ENCODE data around the gene PAX2.

The PAX2 gene

DNA sequence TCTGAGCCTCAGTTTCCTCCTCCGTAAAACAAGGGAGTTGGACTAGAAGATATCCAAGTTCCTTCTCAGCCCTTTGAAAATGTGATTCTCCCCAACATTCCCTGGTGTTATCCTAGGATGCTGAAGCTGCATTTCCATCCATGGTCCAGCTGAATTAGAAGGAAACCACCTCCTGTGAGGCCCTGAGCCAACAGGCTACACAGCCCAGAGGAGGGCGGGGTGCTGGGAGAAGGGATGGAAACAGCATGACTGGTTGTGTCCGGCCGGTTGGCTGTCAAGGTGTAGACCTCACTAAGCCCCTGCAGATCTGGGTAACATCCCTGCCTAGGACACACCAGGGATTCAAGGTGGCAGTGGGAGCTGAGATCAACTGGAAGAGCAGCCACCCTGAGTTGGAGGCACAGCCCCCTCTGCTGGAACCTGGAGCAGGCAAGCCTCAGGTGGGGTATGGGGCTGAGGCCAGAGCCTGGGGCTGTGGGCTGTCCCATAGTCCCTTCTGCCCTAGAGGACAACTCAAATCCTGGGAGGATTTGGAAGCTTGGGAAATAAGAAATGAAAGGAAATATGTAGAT lies 72.0 kb downstream of the PAX2 start:
- DNase-seq (ENCODE audit: low read depth) = no peak

DNA sequence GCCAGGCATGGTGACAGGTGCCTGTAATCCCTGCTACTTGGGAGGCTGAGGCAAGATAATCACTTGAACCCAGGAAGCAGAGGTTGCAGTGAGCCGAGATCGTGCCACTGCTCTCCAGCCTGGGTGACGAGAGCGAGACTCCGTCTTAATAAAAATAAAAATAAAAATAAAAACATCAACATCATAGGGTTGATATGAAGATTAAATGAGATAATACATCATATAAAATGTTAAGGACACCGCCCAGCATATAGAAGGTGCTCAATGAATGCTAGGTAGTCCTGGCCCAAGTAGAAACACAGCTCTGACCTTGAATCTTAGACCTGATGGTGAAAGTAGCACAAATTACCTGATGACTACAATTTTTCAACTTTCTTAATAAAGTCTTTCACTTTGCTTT lies 74.0 kb downstream of the PAX2 start:
- no peak for DNase-seq (ENCODE audit: low read depth)

DNA sequence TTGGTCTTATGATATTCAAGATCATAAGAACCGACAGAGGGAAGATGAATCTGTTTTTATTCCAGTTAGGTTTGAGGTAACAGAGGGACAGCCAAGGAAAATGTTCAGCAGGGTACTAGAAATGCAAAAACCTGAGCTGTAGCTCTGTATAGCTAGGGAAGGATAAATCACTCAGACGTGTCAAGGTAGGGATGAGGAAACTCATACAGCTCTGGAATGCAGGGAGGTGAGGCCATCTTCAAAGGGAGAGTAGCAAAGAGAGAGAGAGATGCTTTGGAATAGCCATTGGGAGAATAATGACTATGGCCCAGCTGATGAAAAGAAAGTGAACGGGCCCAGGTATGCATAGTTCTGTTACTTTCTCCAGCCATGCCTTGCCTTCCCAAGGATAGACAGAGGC lies 77.8 kb downstream of the PAX2 start:
- no peak for DNase-seq (ENCODE audit: low read depth)

DNA sequence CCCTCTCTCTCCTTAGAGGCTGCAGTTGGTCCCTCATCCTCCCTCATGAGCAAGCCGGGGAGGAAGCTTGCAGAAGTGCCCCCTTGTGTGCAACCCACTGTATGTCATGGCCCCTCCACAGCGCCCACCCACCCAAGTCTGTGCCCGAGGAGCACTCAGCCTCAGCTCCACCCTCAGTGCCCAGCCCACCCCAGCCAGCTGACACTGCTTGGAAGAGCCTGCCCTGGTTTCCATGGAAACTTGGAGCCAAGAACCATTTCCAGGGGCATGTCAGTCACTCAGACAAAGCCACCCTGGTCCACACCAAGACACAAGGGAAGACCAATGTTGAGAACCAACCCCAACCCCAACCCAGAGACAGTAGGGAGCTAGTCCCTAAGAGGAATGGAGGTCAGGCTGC lies 79.5 kb downstream of the PAX2 start:
- no peak for DNase-seq (ENCODE audit: low read depth)

DNA sequence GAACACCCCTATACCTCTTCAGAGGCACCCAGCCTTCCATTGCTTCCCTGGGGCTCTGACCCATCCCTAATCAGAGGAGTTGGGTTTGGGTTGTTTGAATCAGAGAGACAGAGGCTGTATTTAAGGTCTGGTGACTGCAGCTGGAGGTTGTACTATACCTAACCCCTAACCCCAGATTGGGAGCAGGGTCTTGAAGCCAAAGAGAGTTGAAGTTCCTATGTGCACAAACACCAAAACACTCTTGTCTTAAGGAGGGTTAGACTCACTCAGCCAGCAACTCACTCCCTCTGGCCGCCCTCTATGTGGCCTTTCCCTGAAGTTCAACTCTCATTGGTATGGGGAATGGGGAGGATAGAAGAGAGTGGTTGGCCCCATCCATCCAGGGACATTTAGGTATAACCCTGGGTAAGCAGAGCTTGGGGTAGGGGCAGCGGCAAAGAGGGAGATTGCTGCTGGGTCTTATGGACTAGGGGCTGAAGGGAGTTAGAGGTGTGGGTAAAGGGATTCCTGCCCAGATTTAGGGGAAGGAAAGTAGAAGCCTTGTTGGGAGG lies 80.0 kb downstream of the PAX2 start:
- no peak for DNase-seq (ENCODE audit: low read depth)

DNA sequence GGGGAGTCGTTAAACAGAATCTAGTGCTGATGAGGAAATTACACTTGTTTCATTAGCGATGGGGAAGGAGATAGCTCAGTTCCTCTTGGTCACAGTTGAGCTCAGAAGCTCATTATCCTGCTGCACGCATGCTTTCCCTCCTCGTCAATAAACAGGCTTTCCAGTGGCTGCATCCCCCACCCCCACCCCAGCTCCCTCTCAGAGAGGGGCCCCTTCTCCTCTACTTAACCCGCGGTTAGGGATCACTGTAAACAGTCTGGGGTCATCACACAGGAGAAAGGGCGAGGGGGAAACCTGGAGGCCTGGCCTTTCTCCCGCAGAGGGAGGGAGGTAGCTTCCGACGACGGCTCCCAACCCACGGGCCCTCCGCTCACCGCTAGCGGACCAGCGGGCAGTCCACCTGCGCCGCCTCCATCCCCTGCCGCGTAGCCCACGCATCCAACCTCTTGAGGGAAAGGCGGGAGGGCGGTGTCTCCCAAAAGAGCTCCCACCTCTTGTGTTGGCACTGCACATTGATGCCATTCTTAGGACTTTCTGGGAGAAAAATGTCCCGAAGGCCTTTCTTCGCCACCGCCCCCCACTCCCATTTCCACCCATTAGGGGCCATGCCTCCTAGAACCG lies 80.8 kb downstream of the PAX2 start:
- DNase-seq (ENCODE audit: low read depth) = no peak

DNA sequence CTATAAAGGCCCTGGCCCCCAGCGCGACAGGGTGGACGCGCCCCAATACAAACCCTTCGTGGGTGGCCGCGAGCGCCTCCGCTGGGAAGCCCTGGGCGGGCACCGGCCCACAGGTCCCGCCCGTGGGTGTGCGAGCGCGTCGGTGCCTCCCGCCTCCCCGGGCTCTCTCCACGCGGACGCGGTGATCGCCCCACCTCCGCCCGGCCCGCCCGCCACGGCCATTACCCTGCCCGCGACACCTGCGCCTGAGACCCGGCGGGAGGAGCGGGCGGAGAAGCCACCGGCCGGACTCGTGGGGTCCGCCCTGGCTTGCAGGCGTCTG lies 81.2 kb downstream of the PAX2 start:
- DNase-seq (ENCODE audit: low read depth) = no peak

DNA sequence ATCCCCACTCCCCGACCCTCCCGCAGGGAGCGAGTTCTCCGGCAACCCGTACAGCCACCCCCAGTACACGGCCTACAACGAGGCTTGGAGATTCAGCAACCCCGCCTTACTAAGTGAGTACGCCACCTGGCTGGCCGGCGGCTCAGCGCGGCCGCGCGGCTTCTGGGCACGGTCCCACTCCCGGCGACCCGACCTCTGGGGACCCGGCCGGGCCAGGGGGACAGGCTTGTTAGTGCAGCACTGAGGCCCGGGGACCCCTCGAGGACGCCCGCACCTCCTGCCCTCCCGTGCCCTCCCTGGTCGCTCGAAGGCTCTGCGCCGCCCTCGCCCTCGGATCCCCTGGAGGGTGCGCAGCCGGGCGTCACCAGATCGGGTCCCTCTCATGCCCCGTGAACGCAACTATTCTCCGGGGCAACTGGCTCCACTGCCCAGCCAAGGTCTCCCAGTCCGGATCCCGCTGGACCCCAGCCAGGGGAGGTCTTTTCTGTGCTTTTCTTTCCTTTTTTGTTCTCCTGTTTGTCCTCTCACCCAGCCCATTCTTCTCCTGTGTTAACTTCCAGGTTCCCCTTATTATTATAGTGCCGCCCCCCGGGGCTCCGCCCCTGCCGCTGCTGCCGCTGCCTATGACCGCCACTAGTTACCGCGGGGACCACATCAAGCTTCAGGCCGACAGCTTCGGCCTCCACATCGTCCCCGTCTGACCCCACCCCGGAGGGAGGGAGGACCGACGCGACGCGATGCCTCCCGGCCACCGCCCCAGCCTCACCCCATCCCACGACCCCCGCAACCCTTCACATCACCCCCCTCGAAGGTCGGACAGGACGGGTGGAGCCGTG lies 81.8 kb downstream of the PAX2 start:
- DNase-seq (ENCODE audit: low read depth) = no peak

DNA sequence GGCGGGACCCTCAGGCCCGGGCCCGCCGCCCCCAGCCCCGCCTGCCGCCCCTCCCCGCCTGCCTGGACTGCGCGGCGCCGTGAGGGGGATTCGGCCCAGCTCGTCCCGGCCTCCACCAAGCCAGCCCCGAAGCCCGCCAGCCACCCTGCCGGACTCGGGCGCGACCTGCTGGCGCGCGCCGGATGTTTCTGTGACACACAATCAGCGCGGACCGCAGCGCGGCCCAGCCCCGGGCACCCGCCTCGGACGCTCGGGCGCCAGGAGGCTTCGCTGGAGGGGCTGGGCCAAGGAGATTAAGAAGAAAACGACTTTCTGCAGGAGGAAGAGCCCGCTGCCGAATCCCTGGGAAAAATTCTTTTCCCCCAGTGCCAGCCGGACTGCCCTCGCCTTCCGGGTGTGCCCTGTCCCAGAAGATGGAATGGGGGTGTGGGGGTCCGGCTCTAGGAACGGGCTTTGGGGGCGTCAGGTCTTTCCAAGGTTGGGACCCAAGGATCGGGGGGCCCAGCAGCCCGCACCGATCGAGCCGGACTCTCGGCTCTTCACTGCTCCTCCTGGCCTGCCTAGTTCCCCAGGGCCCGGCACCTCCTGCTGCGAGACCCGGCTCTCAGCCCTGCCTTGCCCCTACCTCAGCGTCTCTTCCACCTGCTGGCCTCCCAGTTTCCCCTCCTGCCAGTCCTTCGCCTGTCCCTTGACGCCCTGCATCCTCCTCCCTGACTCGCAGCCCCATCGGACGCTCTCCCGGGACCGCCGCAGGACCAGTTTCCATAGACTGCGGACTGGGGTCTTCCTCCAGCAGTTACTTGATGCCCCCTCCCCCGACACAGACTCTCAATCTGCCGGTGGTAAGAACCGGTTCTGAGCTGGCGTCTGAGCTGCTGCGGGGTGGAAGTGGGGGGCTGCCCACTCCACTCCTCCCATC lies 82.7 kb downstream of the PAX2 start:
- no peak for DNase-seq (ENCODE audit: low read depth)

DNA sequence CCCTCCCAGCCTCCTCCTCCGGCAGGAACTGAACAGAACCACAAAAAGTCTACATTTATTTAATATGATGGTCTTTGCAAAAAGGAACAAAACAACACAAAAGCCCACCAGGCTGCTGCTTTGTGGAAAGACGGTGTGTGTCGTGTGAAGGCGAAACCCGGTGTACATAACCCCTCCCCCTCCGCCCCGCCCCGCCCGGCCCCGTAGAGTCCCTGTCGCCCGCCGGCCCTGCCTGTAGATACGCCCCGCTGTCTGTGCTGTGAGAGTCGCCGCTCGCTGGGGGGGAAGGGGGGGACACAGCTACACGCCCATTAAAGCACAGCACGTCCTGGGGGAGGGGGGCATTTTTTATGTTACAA lies 83.3 kb downstream of the PAX2 start:
- no peak for DNase-seq (ENCODE audit: low read depth)

DNA sequence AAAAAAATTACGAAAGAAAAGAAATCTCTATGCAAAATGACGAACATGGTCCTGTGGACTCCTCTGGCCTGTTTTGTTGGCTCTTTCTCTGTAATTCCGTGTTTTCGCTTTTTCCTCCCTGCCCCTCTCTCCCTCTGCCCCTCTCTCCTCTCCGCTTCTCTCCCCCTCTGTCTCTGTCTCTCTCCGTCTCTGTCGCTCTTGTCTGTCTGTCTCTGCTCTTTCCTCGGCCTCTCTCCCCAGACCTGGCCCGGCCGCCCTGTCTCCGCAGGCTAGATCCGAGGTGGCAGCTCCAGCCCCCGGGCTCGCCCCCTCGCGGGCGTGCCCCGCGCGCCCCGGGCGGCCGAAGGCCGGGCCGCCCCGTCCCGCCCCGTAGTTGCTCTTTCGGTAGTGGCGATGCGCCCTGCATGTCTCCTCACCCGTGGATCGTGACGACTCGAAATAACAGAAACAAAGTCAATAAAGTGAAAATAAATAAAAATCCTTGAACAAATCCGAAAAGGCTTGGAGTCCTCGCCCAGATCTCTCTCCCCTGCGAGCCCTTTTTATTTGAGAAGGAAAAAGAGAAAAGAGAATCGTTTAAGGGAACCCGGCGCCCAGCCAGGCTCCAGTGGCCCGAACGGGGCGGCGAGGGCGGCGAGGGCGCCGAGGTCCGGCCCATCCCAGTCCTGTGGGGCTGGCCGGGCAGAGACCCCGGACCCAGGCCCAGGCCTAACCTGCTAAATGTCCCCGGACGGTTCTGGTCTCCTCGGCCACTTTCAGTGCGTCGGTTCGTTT lies 83.9 kb downstream of the PAX2 start:
- DNase-seq (ENCODE audit: low read depth) = no peak

DNA sequence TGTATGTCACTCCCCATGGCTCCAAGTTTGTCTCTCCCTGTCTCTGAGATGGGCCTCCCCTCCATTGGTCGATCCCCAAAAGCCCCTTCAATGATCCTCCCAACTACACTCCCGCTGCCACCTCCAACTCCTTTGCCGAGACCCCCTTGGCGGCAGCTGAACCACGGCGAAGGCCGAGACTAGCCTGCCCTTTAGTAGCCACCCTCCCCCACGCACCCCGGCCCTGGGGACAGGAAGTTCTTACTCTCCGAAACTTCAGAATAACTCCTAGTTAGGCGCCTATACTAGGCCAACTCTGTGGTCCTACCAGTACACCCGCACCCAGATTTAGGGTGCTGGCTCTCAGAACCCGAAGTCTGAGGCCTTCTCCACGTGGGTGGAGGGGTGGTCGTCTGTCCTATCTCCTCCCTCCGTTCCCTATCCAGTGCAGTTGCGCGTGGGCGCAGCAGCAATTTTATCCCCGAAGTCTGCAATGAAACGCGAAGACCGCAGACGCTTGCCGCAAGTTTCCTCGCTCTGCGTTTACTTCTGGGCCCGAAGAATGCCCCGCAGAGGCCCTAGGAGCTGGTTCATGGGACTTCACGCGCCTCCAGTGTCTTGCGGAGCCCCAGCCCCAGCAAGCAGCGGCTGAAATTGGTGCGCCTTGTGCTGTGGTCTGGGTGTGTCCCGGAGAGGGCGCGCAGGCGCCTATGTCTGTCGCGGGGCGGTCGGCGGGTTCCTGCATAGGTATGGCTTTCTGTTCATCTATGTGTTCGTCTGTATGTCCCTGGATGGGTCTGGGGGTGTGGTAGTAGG lies 84.7 kb downstream of the PAX2 start:
- DNase-seq (ENCODE audit: low read depth) = no peak

DNA sequence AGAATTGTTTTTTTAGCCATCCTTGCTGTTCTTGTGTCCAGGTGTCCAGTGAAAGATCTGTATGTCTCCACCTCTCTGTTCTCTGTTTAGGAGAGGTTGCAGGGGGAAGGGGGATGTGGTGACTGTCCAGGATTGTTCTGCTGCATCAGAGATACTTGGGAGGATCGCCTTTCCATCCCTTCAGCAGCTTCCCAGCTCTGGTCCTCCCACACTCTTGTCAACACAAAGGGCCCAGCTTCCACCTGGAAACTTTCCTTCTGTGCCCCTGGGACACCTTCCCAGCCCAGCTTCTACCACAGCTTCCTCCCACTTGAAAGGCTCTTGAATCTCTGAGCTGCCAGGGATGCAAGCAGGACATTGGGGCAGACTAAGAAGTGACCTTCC lies 85.3 kb downstream of the PAX2 start:
- no peak for DNase-seq (ENCODE audit: low read depth)

DNA sequence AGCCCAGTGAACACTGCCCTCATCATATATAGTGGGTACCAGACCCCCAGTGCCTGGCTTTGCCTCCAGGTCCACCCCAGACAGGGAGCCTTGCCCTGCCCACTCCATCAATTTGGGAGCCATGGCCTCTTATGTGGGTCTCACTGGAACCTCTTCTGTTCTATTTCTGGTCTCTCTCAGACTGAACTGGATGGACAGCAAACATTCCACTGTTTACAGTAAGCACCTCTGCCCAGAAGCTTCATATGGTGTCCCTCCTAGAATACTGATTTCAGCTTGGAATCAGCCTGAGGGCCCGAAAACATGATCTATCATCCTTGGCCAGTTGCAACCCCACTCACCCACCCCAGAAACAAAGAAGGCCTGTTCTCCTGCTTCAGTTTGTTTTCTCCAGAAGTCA lies 86.4 kb downstream of the PAX2 start:
- no peak for DNase-seq (ENCODE audit: low read depth)

DNA sequence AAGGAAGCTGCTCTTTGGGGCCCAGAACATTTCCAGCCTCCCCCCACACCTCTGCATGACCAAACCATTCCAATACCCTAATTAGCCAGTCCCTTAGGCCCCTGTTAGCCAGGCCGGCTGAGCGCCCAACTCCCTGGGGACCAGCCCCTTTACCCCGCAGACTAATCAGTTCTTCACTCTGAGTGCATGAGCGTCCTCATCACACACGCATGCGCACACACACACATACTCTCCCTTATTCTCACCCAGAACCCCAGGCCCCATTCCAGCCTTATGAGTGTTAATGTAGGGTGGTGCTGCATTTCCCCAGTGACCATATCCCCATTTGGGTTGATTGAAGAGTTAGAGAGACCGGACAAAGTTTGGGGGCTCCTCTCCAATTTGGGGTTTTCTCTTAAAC lies 90.4 kb downstream of the PAX2 start:
- DNase-seq (ENCODE audit: low read depth) = no peak

DNA sequence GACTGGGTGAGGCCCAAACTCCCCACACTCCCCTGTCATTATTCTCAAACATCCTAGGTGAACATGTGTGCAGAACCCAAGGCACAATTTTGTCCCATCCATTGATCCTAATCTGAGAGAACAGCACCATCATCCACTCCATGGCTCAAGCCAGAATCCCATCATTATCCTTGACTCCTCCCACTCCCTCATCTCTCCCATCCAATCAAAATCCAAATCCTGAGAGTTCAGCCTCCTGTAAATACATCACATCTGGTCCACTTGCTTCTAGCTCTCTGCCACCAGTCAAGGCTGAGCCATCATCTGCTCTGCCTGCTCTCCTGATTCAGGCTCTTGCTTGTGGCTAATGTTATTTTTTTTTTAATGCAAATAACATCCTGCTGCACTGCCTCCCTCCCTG lies 91.5 kb downstream of the PAX2 start:
- no peak for DNase-seq (ENCODE audit: low read depth)

DNA sequence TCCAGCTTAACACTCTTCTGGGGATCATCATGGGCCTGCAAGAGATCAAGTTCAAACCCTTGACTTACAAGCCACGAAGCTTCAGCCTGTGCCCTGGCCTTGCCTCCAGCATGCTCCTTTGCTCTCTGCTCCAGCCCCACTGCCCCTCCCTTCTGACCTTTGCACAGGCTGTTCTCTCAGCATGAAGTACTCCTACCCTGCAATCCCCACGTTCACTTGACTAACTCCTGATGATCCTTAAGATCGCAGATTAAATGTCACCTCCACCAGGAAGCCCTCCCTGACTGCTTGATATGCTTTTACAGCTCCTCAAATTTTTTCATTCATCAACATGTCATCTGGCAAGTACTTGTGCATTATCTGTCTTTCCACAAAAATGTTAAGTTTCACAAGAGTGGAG lies 91.9 kb downstream of the PAX2 start:
- no peak for DNase-seq (ENCODE audit: low read depth)

DNA sequence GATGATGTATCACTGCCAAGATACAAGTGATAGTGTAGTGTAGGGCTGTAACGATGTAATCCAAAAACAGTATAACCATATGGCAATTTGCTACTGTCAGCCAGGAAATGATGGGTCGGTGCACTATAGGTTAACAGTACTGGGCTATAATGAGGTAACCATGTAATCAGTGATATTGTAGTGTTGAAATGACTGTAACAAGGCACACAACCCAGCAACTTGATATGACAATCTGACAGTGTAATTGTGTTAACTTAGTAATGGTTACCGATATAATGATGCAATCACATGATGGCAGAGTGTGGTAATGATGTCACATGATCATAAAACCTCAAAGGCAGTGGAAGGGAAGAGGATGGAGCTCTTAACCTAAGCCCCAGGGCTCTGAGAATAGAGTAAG lies 93.6 kb downstream of the PAX2 start:
- no peak for DNase-seq (ENCODE audit: low read depth)

DNA sequence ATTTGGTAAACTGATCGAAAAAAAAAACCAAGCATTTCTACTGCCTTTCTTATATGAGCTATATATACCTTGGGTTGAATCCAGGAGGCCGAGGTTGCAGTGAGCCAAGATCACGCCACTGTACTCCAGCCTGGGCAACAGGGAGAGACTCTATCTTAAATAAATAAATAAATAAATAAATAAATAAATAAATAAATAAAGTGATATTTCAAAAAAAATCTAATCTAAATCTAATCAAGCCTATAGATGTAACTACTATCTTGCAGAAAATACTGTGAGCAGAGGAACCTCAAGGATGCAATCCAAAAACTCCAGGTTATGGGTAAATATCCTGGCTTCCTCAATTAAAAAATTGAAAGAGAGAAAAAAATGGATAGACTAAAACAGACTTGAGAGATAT lies 96.1 kb downstream of the PAX2 start:
- DNase-seq (ENCODE audit: low read depth) = no peak

DNA sequence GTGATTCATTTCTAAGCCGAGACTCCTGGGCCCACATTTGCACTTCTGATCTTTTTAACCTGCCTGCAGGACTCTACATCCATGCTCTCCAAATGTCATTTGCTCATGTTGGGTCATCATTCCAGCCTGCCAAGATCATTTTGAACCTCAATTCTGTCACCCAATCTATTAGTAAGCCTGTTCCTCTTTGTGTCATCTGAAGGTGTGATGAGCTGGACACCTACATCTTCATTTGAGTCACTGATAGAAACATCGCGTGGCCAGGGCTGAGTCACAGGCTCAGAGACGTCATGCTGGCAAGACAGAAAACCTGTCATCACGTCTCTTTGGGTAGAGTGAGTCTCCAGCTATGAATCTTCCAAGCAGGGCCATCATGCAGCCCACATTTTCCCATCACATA lies 102.1 kb downstream of the PAX2 start:
- DNase-seq (ENCODE audit: low read depth) = no peak

DNA sequence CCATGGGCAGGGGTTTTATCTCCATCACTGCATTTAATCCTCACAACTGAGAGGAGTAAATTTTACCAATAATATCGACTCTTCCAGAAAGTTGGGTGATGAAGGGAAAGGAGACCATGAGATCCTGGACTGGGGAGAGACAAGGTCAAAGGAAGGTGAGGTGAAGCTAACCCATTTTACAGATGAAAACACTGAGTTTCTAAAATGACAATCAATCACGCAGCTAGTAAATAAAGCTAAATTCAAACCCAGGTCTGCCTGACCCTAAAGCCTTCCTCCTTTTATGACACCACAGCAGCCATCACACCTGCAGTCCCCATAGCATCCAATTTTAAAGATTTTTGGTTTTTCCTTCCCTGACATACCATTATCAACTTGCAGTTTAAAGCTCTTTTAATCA lies 103.4 kb downstream of the PAX2 start:
- DNase-seq (ENCODE audit: low read depth) = no peak
